ENCODE results near the gene NAV3. TPM values are rescaled to one million over a fixed set of nuclear protein-coding genes. Genes with fewer than 3 reads are reported as not detected.

NAV3 gene
- total and polyA plus RNA-seq, 2 of the 4 experiments (the other 2 are of a cell fraction): 25.5 to 106 TPM

DNA sequence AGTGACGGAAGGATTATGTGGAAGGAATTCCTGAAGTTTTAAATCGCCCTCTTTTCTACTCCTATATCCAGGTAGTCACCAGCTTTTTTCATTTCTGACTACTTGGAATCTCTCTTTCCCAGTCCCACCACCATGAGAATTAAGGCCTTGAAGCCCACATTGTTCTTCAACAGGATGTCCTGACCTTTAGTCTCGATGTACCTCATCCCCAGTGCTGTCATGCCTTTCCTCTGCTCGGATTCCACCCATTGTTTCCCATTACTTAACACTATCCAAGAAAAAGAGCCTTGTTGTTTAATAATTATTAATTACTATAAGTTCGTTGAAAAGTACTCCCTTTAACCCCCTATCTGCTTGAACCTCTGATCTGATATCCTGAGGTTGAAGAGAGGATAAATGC is 44.0 kb upstream of the NAV3 start:
- Histone ChIP-seq H4K20me1 (ENCODE audit: insufficient read depth, low read length) (no peaks in the 10 kb centered on the region), H2BK20ac (ENCODE audit: low read depth, low read length) (no peak overlapping the region), H4K91ac (ENCODE audit: insufficient read depth, low read depth, low read length) (no peak overlapping the region), H2AK5ac (ENCODE audit: low read depth, low read length) (no peak overlapping the region), H3K79me1 (ENCODE audit: low read depth in 1 of 2, low read length in 2 of 2) (no peaks in the 10 kb centered on the region), H3K9me3 (ENCODE audit: control insufficient read depth, insufficient read depth, low read length) (no peaks in the 10 kb centered on the region), H3K56ac (ENCODE audit: extremely low read depth, insufficient read depth, low read length) (no peak overlapping the region), H4K5ac (ENCODE audit: low read depth, low read length) (no peak overlapping the region), H3K23ac (ENCODE audit: low read depth, low read length) (no peak overlapping the region), H3K9me1 (ENCODE audit: insufficient read depth, low read length) (no peaks in the 10 kb centered on the region), H3K14ac (replicated peaks; ENCODE audit: low read depth, low read length) (no peak overlapping the region), H2AK9ac (replicated peaks; ENCODE audit: low read depth, low read length, poor library complexity) (no peak overlapping the region), H3K9ac (ENCODE audit: low read depth, low read length) (no peak overlapping the region), H3K18ac (ENCODE audit: low read depth, low read length) (no peak overlapping the region), H2BK15ac (ENCODE audit: low read depth, low read length) (no peak overlapping the region), H3K36me3 (ENCODE audit: control insufficient read depth, insufficient read depth, low read length) (no peaks in the 10 kb centered on the region), H2BK120ac (ENCODE audit: low read depth, low read length) (no peak overlapping the region), H3K4me3 (ENCODE audit: insufficient read depth, low read depth, low read length) (no peak overlapping the region), H4K8ac (ENCODE audit: low read depth in 2 of 2, low read length in 2 of 2) (no peak overlapping the region), H2BK5ac (ENCODE audit: low read depth, low read length, poor library complexity, severe bottlenecking) (no peak overlapping the region), H3K4me1 (ENCODE audit: control insufficient read depth, insufficient read depth, low read length) (no peaks in the 10 kb centered on the region), H2AFZ (replicated peaks; ENCODE audit: low read length, poor library complexity) (no peak overlapping the region), H3K4me2 (ENCODE audit: low read depth, low read length) (no peak overlapping the region), H3K27ac (ENCODE audit: insufficient read depth, low read length) (no peak overlapping the region), H3K27me3 (ENCODE audit: control insufficient read depth, insufficient read depth, low read length) (no peaks in the 10 kb centered on the region; the same call in 1 of the 2 replicates), H3K4ac (ENCODE audit: low read depth, low read length) (no peak overlapping the region)
- dilution Hi-C loops (cut with HindIII; ENCODE audit: low sequenced_read_pairs, unreplicated experiment): no loop called here
- BruUV-seq (replicated peaks): no TSS peak
- TF ChIP-seq CEBPB (IDR thresholded peaks at IDR 0.05; ENCODE audit: low read depth, low read length): no peak
- TF ChIP-seq RAD21 (IDR thresholded peaks at IDR 0.05; ENCODE audit: low read length): no peak
- no peak for TF ChIP-seq MAFK (IDR thresholded peaks at IDR 0.05; ENCODE audit: low read depth, low read length)
- TF ChIP-seq, protein P1, sequence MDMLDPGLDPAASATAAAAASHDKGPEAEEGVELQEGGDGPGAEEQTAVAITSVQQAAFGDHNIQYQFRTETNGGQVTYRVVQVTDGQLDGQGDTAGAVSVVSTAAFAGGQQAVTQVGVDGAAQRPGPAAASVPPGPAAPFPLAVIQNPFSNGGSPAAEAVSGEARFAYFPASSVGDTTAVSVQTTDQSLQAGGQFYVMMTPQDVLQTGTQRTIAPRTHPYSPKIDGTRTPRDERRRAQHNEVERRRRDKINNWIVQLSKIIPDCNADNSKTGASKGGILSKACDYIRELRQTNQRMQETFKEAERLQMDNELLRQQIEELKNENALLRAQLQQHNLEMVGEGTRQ (IDR thresholded peaks at IDR 0.05; ENCODE audit: low read depth, low read length): no peak
- no peak for TF ChIP-seq CHD1 (IDR thresholded peaks at IDR 0.05; ENCODE audit: low read depth, low read length)
- no peak for TF ChIP-seq FOS (IDR thresholded peaks at IDR 0.05; ENCODE audit: low read depth, low read length)
- no peak for TF ChIP-seq SMC3 (IDR thresholded peaks at IDR 0.05; ENCODE audit: low read depth, low read length)
- TF ChIP-seq BHLHE40 (IDR thresholded peaks at IDR 0.05; ENCODE audit: low read depth, low read length): no peak
- TF ChIP-seq, protein P2, sequence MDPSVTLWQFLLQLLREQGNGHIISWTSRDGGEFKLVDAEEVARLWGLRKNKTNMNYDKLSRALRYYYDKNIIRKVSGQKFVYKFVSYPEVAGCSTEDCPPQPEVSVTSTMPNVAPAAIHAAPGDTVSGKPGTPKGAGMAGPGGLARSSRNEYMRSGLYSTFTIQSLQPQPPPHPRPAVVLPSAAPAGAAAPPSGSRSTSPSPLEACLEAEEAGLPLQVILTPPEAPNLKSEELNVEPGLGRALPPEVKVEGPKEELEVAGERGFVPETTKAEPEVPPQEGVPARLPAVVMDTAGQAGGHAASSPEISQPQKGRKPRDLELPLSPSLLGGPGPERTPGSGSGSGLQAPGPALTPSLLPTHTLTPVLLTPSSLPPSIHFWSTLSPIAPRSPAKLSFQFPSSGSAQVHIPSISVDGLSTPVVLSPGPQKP (IDR thresholded peaks at IDR 0.05; ENCODE audit: borderline replicate concordance, low read depth, low read length): no peak
- no peak for TF ChIP-seq NFE2L2 (IDR thresholded peaks at IDR 0.05; ENCODE audit: low read depth, low read length)
- TF ChIP-seq MXI1 (IDR thresholded peaks at IDR 0.05; ENCODE audit: borderline replicate concordance, low read depth, low read length): no peak
- intact Hi-C loops (cut with micrococcal nuclease): no loop called here
- in situ Hi-C loops (cut with MboI; ENCODE audit: low sequenced_read_pairs): no loop called here
- ChIA-PET CTCF (no interaction called here), POLR2A (ENCODE audit: unreplicated experiment) (no interaction called here)
- DNase-seq (no peak), ATAC-seq (ENCODE audit: low read depth) (no peak)
- no CpG with 5 or more reads among the region's 5 CpGs for WGBS, 2 experiments (ENCODE audit: extremely low coverage in 2 of 2, insufficient read length in 1 of 2)

Data from IMR-90 (cell line).